Stimulated activated CD8-positive, alpha-beta memory T cell treated with anti-CD3 and anti-CD28 coated beads, Interleukin-12 subunit alpha, Interleukin-12 subunit beta, amount 100 ng/mL, for 24 hours (primary cell): ENCODE results near the gene CCDC14.
"Not testable (repeated sequence)": the region's sequence is repeated elsewhere in the genome, so short reads cannot be mapped to it uniquely, and the experiment has no call there.

Experiments
- DNase-seq: peaks from one replicate; pipeline ENCODE4 v3.0.0-alpha.2; 2020; ENCODE audit errors: extremely low read depth

The CCDC14 gene, protein sequence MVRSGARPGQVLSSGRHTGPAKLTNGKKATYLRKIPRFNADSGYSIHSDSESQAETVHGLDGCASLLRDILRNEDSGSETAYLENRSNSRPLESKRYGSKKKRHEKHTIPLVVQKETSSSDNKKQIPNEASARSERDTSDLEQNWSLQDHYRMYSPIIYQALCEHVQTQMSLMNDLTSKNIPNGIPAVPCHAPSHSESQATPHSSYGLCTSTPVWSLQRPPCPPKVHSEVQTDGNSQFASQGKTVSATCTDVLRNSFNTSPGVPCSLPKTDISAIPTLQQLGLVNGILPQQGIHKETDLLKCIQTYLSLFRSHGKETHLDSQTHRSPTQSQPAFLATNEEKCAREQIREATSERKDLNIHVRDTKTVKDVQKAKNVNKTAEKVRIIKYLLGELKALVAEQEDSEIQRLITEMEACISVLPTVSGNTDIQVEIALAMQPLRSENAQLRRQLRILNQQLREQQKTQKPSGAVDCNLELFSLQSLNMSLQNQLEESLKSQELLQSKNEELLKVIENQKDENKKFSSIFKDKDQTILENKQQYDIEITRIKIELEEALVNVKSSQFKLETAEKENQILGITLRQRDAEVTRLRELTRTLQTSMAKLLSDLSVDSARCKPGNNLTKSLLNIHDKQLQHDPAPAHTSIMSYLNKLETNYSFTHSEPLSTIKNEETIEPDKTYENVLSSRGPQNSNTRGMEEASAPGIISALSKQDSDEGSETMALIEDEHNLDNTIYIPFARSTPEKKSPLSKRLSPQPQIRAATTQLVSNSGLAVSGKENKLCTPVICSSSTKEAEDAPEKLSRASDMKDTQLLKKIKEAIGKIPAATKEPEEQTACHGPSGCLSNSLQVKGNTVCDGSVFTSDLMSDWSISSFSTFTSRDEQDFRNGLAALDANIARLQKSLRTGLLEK

DNA sequence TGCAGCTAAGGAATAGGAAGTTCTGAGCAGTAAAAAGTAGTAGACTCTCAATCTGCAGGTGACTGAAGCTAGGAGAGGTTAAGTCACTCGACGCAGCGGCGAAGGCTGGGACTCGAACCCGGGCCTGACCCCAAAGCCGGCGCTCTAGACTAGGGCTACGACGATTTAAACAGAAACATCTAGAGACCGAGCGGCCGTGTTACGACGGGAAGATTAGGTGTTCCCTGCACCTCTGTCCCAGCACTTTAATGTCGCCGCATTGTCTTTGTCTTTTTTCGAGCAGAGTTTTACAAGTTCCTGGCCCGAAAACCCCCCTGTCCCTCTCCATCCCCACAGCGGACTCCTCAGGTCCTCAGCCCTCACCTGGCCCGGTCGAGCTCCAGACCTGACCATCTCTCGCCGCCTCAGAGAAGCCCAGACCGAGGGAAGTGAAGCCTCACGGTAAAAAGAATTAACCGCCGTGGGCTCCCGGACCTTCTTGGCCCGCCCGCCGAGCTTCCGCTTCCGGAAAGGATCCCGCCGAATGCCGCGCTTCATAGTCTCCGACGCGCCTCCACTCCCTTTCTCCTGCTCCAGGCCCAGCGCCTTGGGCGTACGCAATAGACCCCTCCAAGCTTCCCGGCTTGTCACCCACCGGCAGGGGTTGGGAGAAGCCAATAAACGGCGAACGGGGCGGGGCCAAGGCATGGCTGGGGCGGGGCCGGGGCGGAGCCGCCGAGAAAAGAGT, at the start of gene CCDC14:
TSS of gene CCDC14 (minus strand) at position 449 of the 727 bp plus-strand sequence. CDS start at position 393, 56 bp downstream.
- peak; percentile 56 for DNase-seq

DNA sequence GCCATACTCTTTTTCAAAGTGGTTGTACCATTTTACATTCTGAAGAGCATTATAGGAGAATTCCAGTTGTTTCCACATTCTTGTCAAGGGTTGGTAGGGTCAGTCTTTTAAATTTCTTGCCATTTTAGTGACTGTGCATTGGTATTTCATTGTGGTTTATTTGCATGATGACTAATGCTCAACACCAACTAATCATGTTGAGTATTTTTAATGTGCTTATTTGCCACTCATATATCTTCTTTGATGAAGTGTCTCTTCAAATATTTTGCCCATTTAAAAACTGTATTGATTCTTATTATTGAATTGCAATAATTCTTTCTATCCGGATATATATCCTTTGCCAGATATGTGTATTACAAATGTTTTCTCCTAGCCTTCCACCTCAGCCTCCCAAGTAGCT, 47.3 kb upstream of the CCDC14 start:
- not testable (repeated sequence) for DNase-seq

DNA sequence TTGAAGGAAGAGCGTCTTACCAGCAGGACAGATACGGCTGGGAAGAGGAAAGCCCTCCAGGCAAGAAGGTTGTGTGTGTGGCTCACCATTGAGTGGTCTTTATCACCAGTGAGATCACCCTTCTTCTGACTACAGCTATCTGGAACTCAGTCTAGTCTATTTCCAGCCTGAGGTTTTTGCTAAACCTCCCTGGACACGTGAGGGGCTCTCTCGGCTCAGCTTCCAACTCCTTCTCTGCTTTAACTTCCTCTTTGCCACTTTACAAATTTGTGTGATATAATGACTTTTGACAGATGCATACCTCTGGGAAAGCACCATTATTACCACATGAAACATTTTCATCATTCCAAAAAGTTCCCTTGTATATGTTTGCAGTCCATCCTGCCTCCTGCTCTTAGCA, 46.2 kb upstream of the CCDC14 start:
- no peak for DNase-seq

DNA sequence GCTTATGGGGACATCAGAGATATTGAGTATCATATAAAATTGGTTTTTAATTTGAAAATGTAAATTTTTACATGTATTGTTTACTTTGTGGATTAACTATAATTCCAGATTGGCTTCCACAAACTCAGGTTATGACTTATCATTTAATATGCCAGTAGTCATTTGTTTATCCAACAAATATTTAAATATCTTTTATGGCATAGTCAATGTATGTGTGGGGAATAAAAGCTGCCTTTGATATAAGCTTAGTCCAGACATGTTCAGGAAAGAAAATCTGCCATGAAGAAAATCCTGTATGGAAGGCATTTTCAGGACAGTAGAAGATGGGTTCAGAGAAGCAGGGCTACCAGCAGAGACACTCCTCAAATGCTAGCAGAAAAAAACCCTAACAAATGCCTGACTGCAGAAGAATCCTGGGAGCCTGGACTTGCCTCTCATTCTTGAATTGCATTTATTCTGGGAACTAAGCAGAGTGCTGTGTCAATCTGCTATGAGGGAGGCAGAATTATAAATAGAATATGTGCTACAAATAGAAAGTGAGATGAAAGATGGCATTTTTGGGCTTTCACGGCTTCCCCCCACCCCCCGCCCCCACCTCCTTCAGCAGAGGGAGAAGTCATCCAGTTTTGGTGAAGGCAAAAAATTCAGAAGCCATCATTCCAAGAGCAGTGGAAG, 41.5 kb upstream of the CCDC14 start:
- DNase-seq: not testable (repeated sequence)

DNA sequence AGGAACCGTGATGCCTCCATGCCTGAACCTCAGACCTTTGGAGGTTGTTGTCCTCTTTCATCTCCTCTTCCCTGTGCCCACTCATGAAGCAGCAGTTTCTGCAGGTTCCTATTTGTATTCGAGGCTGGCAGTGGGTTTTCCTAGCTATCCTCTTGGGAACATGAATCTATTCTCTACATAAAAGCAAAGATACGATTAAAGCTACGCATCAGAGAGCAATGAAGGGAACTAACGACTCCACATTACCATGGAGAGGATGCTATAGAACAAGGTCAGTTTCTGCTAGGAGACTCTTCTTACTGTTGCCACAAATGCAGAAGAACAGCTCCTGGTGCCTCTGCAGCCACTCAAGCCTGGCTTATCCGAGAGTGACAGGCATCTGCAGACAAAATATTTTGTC, 40.3 kb upstream of the CCDC14 start:
- DNase-seq: not testable (repeated sequence)

DNA sequence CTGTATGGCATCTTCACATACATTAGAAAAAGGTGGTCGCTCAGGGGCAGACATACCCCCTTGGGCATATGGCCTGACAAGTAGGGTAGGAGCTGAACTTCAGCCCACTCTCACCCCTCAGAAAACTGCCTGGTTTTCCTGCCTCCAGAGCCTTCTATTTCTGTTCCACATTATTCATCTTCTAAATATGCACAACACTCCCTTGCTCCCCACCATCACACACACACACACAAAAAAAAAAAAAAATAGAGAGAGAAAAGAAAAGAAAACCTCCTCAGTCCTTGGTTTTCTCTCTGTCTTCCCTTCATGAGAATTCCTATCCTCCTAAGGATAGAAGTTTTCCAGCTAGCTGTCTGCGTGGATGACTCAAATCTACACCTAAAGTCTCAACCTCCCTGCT, 36.5 kb upstream of the CCDC14 start:
- DNase-seq: no peak

DNA sequence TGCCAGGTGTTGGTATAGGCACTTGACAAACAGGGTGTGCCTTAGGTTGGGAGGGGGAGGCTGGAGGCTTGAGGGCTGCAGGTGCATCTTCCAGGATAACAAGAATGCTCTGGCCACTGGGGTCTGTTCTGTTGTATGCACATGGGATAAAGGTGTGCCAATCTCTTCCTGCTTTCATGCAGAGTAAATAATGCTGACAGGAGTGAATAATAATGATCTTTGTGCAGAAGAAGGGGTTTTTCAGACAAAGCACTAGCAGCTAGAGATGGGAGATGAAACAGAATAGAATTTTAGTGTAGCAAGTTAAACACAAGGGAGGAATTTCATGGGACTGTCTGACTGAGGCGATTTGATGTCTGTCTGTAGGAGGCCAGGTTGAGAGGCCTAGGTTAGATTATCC, 32.8 kb upstream of the CCDC14 start:
- DNase-seq: no peak

DNA sequence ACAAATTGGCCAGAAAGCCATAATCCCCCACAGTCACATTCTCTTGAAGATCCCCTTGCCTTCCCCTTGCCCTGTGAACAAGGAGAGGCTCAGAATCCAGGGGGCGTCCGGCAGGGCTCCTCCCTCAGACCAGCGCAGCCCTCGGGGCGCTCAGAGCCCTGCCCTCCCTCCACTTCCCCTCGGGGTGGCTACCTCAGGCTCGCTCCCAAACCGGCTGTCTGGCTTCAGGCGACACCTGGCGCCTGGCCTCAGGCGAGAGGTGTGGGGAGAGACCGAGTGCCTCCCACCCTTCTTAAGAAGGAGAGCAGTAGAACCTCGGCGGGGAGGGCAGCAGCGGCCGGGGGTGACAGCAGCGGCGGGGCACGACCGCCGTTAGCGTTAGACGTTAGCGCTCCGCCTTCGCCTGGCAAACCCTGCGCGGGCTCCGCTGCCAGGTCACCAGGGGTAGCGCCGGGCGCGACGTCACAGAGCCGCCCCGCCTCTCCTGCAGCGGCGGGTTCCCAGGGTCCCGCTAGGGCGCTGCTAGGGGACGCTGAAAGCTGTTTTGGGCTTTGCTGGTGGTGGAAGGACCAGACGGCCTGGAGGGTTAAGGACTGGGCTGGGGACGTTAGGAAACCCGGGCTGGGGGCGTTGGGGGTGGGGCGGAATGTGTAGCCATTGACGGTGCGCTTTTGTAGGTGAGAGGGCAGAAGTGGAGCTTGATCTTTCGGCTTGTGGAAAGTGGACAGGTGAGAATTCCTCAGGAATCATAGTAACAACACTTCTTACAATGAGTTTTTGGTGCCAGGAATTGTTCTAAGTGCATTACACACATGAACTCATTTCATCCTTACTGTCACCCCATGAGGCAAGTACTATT, 30.9 kb upstream of the CCDC14 start, which contains the start of gene ROPN1:
TSS of gene ROPN1 (minus strand) at position 395 of the 859 bp plus-strand sequence. CDS start 11,643 bp downstream, outside the sequence.
- not testable (repeated sequence) for DNase-seq

DNA sequence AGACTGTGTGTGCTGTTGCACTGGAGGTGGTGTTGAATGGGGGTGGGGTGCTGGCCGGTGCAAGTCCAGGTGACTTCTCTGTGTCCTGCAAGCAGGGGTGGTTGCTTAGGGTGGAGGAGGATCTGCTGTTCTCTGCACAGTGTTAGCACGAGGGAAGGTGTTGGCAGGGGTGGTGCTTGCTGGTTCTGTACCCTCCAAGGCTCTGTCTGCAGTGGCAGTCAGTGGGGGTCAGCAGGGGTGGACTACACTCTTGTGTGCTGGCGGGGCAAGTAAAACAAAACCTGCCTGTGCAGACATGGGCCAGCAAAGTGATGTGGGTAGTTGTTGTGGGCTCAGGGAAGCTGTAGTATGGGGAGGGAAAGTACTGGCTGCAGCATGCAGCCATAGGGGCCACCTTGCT, 25.4 kb upstream of the CCDC14 start:
- DNase-seq: no peak

DNA sequence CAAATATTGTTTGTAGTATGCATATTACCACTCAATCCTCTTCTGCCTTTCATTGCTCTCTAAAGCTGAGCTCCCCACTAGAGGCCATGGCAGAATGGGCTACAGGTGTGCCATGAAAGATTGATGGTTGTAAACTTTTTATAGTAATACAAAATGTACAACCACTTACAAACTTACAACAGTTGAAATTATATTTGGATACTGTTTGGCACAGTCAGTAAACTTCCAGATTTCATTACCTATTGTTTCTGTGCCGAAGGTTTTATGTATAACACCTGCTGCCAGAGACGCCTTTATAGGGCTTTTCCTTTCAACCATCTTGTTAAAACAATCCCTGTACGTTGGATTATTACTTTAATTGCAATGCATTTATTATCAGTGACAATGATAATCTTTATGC, 23.9 kb upstream of the CCDC14 start:
- no peak for DNase-seq

DNA sequence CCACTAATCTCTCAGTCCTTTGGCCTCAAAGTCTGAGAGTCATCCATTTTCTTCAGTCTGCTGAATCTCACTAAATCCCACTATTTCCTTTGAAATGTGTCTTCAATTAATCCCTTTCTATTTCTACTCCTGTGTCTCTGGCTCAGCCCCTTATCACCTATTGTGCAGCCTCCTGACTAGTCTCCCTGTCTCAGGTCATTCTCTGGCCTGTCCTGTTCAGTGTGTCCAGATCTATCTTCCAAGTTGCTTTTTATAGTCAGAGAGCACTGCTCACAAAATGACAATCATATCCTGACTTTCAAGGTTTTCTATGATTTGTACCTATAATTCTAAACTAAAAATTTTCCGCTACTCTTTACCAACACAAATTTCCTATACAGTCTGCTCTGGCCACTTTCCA, 23.3 kb upstream of the CCDC14 start:
- DNase-seq: no peak

DNA sequence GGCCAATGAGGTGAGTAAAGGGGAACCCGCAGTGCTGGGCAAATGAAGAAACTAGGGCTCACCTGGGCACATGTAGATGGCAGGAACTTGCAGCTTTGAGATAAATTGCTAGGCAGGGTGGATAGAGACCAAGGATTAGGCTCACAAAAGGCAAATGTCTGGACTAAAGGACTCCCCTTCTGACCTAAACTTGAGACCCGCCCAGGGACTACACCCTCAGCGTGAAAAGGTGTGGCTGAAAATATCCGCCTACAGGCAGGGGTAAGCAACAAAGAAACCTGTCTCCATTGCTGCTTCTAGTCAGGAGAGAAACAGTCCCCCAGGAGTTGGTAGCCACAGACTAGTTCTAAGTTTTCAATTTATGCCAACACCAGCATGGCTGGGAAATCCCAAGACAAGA, 20.3 kb upstream of the CCDC14 start:
- not testable (repeated sequence) for DNase-seq

DNA sequence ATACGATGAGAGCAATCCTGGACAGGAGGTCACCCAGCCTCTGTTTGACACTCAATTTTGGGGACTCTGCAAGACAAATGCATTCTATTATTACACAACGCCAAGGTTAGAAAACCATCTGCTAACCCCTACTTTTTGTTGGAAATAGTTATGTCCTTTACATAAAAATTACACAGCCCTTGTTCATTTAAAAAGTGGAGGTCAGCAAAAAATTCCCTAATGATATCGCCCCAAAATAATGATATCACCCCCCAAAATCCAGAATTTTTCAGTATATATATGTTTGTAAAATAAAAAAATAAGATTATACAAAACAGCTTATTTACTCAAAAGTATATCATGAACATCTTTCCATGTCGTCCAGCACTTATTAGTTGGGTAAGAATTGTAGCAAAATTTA, 19.5 kb upstream of the CCDC14 start:
- DNase-seq: no peak

DNA sequence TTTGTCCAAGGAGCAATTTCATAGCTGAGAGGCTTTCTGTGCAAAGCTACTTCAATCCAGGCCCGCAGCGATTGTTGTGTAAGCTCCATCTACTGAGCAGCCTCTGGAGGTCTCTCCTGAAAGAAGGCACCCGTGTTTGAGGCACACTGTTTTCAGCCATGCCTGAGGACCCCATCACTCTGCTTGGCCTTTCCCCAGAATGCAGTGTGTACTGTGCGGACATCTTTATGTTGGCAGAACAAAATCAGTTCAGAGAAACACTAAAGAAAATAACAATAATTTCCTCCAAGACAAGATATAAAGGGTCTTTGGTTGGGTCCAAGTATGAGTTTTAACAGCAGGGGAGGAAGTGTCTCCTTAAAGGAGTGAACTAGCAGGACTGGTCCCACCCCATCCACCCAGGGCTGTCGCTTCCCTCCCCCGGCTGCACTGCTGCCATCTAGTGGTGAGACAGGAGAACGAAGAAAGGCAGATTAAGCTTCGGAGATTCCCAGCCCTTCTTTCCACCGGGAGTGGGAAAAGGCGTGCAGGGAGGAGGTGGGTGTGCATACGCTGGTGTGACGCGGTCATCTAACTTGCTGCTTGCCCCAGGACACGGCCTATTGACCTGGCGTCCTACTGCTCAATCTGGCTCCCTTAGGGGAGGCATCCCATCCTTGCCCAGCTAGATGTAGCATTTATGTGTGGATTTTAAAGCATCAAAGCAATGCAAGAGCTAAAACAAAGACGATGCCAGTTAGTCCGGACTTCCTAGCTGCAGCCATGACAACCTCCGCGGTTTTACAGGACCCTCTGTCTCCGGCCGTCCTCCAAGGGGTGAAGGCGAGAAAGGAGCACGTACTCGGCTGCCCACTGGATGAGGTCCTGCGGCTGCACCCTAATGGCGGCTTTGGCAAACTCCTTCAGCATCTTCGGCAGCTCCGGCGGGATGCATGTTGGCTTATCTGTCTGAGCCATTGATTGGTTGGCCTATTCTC, 18.8 kb upstream of the CCDC14 start:
- not testable (repeated sequence) for DNase-seq

DNA sequence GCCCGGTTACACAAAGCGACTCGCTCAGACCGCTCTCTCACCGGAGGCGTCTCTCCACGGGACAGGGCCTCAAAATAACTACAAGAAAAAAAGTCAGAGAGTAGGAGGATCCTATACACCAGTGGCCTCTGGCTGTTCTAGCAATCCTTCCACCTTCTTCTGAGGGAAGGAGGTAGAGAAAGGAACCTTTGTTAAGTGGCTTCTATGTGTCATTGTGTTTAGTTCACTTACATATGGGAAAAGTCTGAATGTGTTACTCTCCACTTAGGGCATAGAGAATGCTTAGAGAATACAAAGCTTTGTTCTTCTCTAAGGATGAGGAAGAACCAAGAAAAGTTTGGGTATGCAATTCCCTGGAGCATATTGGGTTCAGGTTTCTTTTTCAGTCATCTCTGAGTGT, 15.9 kb upstream of the CCDC14 start:
- not testable (repeated sequence) for DNase-seq

DNA sequence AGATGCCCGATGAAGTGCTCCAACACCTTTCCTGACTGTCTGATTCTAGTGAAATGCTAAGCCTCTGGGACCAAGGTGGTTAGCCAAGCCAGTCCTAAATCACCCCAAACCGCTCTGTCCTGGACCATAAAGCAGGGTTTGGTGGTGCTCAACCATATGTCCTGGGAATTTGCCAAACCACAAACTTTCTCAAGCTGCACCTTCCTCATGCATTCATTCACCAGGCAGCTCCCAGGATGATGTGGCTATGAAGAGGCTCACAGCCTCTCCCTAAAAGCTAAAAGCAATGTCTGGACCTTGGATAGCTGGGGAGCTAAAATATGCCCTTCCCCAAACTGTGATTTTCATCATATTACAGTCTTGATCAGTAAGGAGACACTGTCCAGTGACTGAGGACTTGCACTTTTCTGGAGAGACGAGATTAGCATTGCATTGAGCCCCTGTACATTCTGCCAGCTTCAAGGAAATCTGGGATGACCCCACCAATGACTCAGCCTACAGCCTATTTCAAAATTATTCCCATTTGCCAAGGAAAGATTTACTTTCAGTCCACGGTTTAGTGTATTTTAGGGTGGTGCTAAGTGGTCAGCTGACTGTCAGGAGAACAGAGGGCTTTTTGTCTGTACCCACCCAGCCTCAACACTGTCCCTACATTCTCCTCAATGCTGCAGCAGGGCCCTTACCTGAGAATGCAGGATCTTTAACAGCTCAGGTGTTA, 15.3 kb upstream of the CCDC14 start:
- DNase-seq: not testable (repeated sequence)

DNA sequence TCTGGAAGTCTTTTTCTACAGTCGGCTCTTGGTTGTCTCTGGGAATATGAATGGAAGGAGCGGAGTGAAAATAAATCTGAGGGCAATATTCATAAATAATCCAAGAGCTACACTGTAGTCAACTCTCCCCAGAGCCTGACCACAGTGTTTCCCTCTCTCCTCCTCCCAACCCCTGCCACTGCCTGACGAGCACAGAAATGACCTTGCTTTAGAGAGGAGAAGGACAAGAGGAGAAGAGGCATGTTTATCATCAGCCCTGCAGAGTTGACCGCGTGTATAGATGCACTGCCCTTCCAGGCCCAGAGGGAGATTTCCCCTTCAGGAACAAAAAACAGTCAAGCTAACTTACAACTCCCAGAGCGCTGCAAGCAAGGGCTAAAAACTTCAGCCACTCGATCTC, 14.0 kb upstream of the CCDC14 start:
- DNase-seq: not testable (repeated sequence)

DNA sequence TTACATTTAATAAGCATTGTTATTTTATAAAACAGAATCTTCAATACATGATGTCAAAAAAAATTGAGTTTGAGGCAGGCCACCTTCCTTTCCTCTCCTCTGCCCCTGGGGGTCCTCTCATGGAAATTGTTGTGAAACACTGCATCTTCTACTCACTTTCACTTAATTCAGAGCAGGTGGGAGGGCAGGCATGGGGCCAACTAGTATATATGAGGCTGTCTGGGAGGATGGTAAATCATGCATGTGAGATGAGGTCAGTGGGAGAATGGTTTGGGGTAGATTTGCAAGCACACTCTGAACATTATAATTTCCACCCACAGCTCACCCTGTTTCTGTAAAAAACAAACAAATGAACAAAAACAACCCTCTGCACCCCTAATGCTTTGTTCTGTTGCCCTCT, 10.4 kb upstream of the CCDC14 start:
- no peak for DNase-seq
